GM21619 (cell line): ENCODE data around the gene FN1.
"Not testable (repeated sequence)": the region's sequence is repeated elsewhere in the genome, so short reads cannot be mapped to it uniquely, and the experiment has no call there.

Experiments
- ATAC-seq: cut with Tn5 transposase; IDR thresholded peaks from one replicate; pipeline ENCODE4 v1.9.1; 2021; ENCODE audit not compliant: unreplicated experiment

Gene FN1

GRCh38 chr2:215423928-215424540 is 11.8 kb downstream of the FN1 start:
- ATAC-seq: no peak

GRCh38 chr2:215423234-215423633 is 12.6 kb downstream of the FN1 start:
- ATAC-seq: no peak

GRCh38 chr2:215422676-215423075 is 13.2 kb downstream of the FN1 start:
- ATAC-seq: no peak

DNA sequence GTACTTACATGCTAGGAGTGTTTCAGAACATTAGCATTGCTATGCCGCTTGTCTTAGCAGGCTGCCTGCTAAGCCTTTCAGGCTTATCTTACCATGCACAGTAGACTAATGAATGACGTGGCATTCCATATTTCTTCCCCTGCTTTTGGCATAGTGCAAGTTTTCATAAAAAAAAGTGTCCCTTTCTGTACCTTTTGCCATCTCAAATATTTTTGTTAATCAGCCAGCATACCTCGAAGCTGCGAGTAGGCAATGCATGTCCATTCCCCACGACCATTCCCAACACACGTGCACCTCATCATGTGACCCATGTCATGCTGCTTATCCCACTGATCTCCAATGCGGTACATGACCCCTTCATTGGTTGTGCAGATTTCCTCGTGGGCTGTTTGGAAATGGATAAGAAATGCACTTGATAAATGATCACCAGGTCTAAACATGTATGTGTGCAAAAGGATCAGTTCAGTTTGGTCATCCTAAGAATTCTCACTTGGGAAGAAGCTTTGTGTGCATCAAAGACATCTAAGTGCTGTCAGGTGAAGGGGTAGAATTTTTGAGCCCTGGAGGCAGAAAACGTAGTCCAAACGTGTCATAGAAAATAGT is 13.9 kb downstream of the FN1 start:
- ATAC-seq: no peak

DNA sequence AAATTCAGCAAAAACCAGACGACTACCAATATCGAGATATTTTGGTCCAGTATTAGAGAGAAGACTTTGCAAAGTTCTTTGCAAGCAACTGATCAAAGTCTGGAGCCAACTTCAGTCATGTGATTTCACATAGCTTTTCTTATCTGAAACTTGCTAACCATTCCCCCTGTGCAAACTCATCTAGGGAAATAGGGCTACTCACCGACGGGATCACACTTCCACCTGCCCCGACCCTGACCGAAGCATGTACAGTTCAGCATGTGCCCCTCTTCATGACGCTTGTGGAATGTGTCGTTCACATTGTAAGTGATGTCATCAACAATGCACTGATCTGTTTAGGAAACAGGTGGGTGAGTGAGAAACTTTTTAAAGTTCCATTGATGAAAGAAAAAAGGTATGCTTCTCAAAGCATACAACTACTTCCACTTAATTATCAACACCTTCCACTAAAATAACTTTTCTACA is 15.4 kb downstream of the FN1 start:
- no peak for ATAC-seq

DNA sequence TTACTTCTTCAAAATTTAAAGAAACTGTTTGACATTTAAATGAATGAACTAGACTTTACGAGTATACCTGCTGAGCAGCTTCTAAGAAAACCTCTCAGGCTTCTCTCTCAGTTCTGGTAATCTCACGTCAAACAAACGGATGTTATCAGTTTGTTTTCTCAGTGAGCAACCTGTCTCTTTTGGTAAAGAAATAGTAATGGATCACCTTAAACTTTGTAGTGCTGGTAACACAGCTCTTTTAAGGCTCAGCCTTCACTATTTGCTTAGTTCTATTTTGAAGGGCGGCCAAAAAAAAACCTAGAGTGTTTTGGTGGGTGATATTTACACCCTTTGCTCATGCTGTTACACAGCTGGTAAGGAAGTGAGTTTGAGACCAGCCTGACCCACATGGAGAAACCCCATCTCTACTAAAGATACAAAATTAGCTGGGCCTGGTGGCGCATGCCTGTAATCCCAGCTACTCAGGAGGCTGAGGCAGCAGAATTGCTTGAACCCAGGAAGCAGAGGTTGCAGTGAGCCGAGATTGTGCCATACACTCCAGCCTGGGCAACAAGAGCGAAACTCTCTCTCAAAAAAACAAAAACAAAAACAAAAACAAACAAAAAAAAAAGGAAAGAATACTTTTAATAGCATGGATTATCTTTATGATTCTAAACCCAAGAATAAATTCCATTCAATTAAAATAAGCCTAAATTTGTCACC is 15.9 kb downstream of the FN1 start:
- ATAC-seq: no peak

- ATAC-seq: no peak
These were observed 16.8 kb downstream of the FN1 start for GRCh38 chr2:215419113-215419512.

GRCh38 chr2:215418064-215418963 is 17.6 kb downstream of the FN1 start:
- no peak for ATAC-seq

- ATAC-seq: no peak
These were observed 18.4 kb downstream of the FN1 start for GRCh38 chr2:215417400-215417951.

DNA sequence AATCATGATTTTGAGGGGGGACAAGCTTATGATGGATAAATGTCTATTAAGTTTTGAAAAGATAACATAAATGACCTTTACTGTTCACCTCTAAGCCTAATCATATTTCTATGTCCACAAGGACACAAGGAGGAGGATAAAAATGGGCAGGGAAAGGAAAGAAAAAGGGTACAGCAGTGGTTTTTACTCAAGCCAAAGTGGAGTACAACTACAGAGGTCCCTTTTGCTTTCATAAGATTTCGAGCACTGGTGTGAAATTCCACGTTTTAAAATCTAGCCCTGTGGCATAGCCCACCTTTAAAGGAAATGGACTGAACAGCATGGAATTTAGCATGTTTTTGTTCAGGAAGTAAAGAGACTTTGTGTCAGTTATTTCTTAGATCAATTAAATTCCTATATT is 19.2 kb downstream of the FN1 start:
- no peak for ATAC-seq

GRCh38 chr2:215415820-215416577 is 19.9 kb downstream of the FN1 start:
- ATAC-seq: no peak

- no peak for ATAC-seq
These were observed 20.6 kb downstream of the FN1 start for GRCh38 chr2:215415218-215415617.

DNA sequence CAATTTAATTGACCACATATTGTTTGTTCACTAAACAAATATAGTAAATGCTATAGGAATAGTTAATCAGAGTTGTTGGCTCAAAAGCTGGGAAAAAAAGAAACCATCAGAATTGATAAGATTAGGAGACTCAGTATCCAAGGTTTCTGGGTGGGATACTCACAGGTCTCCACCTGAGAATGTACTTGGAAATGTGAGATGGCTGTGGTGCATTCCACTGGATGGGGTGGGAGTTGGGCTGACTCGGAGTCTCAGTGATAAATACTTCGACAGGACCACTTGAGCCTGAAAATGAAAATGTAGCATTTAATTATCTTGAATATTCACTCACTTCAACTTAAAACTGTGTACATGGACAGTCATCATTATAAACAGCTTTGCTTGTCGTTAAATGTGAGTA is 21.2 kb downstream of the FN1 start:
- no peak for ATAC-seq

- ATAC-seq: no peak
These were observed 21.9 kb downstream of the FN1 start for GRCh38 chr2:215413974-215414373.

GRCh38 chr2:215413484-215413777 is 22.4 kb downstream of the FN1 start:
- ATAC-seq: no peak

- ATAC-seq: no peak
These were observed 23.7 kb downstream of the FN1 start for GRCh38 chr2:215411941-215412743.

DNA sequence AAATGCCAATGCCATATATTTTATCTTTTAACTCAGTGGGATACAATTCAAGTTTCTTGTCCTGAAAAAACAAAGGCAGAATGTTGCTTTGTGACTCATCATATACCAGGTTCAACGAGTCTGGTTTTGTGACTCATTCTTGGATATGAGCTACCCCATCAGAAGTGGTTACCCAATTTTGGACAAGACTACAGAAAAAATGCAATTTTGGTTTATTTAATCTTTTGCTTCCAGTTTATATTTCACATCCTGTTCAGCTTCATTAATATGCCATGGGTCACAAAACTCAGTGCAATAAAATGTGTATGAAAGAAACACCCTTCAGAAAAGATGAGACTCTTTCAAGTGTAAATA is 25.0 kb downstream of the FN1 start:
- no peak for ATAC-seq

DNA sequence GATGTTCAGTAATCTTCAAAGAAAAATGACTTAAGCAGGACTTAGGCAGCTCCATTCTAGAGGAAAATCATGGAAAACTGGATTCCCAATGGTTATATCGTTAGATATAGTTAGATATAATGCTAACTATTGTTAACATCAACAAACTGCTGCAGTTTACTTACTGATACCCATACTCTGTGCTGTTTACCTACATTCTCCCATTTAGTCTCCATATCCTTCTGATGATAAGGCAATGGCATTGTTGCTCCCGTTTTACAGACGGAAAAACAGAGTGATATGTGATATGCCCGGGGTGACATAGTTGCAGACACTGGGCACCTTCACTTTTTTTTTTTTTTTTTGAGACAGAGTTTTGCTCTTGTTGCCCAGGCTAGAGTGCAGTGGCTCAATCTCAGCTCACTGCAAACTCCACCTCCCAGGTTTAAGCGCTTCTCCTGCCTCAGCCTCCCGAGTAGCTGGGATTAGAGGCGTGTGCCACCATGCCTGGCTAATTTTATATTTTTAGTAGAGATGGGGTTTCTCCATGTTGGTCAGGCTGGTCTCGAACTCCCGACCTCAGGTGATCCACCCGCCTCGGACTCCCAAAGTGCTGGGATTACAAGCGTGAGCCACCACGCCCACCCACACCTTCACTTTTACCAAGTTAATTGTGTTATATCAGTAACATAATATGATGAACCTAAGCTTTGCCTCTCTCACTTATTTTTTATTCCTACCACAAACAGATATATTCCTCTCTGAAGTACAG is 25.5 kb downstream of the FN1 start:
- not testable (repeated sequence) for ATAC-seq
